Loucy (cell line): ENCODE measurements around the gene JAG1.

Experiments
- EZH2phosphoT487 ChIP-seq: fragments of 200-600 bp; IDR thresholded peaks from 2 replicates; pipeline ENCODE4 v1.6.1; 2018; ENCODE audit warnings: antibody characterized with exemption, mild to moderate bottlenecking, moderate library complexity, borderline replicate concordance
- TF ChIP-seq, protein P1 (sequence below): fragments of 200-600 bp; sonication (generic); conservative IDR thresholded peaks from 2 replicates; pipeline ENCODE4 v1.5.1; 2014; ENCODE audit warnings: mild to moderate bottlenecking, antibody characterized with exemption, low read length

DNA sequence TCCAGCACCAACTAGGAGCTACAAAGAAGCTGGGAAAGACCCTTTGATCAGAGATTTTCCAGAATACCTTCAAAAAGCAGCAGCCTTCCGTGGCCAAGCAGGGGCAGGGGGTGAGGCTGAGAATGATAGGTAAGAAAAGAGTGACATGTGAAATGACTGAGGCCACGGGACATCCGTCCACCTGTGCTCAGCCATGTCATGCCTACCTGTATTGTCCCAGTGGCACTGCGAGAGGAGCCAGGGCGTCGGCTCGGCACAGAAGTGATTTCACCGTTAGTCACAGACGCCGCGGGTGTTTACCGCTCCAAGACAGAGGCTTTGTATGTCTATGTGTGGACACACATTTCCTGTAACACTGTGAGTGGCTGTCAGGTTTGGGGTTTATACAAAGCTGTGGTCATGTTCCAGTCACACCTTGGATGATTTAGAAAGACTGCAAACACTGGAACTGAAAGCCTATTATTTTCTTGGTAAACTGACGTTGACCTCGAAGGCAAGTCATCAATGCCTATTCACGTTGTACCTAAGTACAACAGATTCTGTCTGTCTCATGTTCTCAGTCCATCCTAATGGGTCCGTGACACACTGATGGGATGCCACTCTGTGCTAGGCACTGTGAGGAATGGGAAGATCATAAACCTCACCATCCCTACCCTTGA is 32.1 kb upstream of the JAG1 start:
- TF ChIP-seq, protein P1, sequence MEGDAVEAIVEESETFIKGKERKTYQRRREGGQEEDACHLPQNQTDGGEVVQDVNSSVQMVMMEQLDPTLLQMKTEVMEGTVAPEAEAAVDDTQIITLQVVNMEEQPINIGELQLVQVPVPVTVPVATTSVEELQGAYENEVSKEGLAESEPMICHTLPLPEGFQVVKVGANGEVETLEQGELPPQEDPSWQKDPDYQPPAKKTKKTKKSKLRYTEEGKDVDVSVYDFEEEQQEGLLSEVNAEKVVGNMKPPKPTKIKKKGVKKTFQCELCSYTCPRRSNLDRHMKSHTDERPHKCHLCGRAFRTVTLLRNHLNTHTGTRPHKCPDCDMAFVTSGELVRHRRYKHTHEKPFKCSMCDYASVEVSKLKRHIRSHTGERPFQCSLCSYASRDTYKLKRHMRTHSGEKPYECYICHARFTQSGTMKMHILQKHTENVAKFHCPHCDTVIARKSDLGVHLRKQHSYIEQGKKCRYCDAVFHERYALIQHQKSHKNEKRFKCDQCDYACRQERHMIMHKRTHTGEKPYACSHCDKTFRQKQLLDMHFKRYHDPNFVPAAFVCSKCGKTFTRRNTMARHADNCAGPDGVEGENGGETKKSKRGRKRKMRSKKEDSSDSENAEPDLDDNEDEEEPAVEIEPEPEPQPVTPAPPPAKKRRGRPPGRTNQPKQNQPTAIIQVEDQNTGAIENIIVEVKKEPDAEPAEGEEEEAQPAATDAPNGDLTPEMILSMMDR: no peak
- no peak for TF ChIP-seq EZH2phosphoT487
